Measurements from ENCODE around the gene LSM12.

LSM12 gene

GRCh38 chr17:44066204-44066930 lies at the start of gene LSM12 (continued):
- TF ChIP-seq ZBTB10 (tag by site-specific recombination; IDR thresholded peaks at IDR 0.05): peak; percentile 79
- TF ChIP-seq ZIC2 (tag by site-specific recombination; IDR thresholded peaks at IDR 0.05): peak; percentile 15; the same call in 1 of the 2 replicates
- no peak for TF ChIP-seq ZNF2 (tag by site-specific recombination; IDR thresholded peaks at IDR 0.05)
- TF ChIP-seq YY2 (tag by site-specific recombination; IDR thresholded peaks at IDR 0.05): peak; percentile 63
- TF ChIP-seq ZNF843 (tag by site-specific recombination; IDR thresholded peaks at IDR 0.05): peak; percentile 25; the same call in 1 of the 2 replicates
- TF ChIP-seq MZF1 (tag by site-specific recombination; IDR thresholded peaks at IDR 0.05; ENCODE audit: borderline replicate concordance): peak; percentile 51; the same call in 1 of the 2 replicates
- peak; percentile 96 for TF ChIP-seq ZNF335 (tag by site-specific recombination; conservative IDR thresholded peaks at IDR 0.05)
- TF ChIP-seq ZBTB20 (tag by site-specific recombination; IDR thresholded peaks at IDR 0.05): peak; percentile 60
- TF ChIP-seq ZBTB48 (tag by site-specific recombination; IDR thresholded peaks at IDR 0.05): no peak
- TF ChIP-seq SP3 (tag by site-specific recombination; IDR thresholded peaks at IDR 0.05): peak; percentile 43; the same call in 1 of the 2 replicates
- peak; percentile 69 for TF ChIP-seq ZBTB26 (tag by site-specific recombination; optimal IDR thresholded peaks at IDR 0.05)
- no peak for TF ChIP-seq ZFP69B (tag by site-specific recombination; IDR thresholded peaks at IDR 0.05)
- no peak for TF ChIP-seq ZNF23 (tag by site-specific recombination; IDR thresholded peaks at IDR 0.05; ENCODE audit: borderline replicate concordance)
- peak; percentile 45; the same call in 1 of the 2 replicates for TF ChIP-seq SP7 (tag by site-specific recombination; IDR thresholded peaks at IDR 0.05)
- no peak for TF ChIP-seq ZNF366 (tag by site-specific recombination; conservative IDR thresholded peaks at IDR 0.05)
- peak; percentile 40 for TF ChIP-seq ZBTB8A (tag by site-specific recombination; IDR thresholded peaks at IDR 0.05)
- TF ChIP-seq IKZF3 (tag by site-specific recombination; IDR thresholded peaks at IDR 0.05): peak; percentile 92
- TF ChIP-seq KLF8 (tag by site-specific recombination; IDR thresholded peaks at IDR 0.05): 0 out of 2 replicates have a peak, but pooled peaks have one; percentile 41
- peak; percentile 43; the same call in 1 of the 2 replicates for TF ChIP-seq ZNF394 (tag by site-specific recombination; IDR thresholded peaks at IDR 0.05; ENCODE audit: borderline replicate concordance)
- TF ChIP-seq ZBTB7A (tag by site-specific recombination; IDR thresholded peaks at IDR 0.05; ENCODE audit: low read depth): no peak
- no peak for TF ChIP-seq HIC1 (tag by site-specific recombination; IDR thresholded peaks at IDR 0.05)
- TF ChIP-seq YY1 (tag by site-specific recombination; IDR thresholded peaks at IDR 0.05): peak; percentile 90
- TF ChIP-seq ZNF596 (tag by site-specific recombination; IDR thresholded peaks at IDR 0.05): no peak
- peak; percentile 82; the same call in 1 of the 2 replicates for TF ChIP-seq KLF17 (tag by site-specific recombination; IDR thresholded peaks at IDR 0.05)
- TF ChIP-seq ZNF280C (tag by site-specific recombination; IDR thresholded peaks at IDR 0.05): no peak
- no peak for TF ChIP-seq ZNF157 (tag by site-specific recombination; IDR thresholded peaks at IDR 0.05)
- TF ChIP-seq ZNF404 (tag by site-specific recombination; IDR thresholded peaks at IDR 0.05): no peak
- 0 out of 2 replicates have a peak, but pooled peaks have one; percentile 55 for TF ChIP-seq ZNF324 (tag by site-specific recombination; IDR thresholded peaks at IDR 0.05)
- TF ChIP-seq ZXDB (tag by site-specific recombination; IDR thresholded peaks at IDR 0.05): peak; percentile 64
- peak; percentile 1; the same call in 1 of the 2 replicates for TF ChIP-seq EGR2 (tag by site-specific recombination; IDR thresholded peaks at IDR 0.05; ENCODE audit: low read depth)

Data from HEK293 (cell line).